Endothelial cell of umbilical vein (primary cell): ENCODE data around the gene SPG7. TPM values are rescaled to one million over a fixed set of nuclear protein-coding genes. Genes with fewer than 3 reads are reported as not detected.
A peak's percentile ranks its signal among the peaks of the same experiment; 100 is the strongest.

ENCODE experiments used
- BruUV-seq: library from RNA; stranded (reverse); fragments of 400-500 nt; replicated peaks from 2 replicates; lab custom pipeline; 2021; lab: Mats Ljungman, UMichigan
- CTCF ChIA-PET: fragments of 300-600, 350-600 bp; sonication (Branson Sonifier 250); formaldehyde crosslinking; loops from one replicate; lab custom pipeline; 2021; ENCODE audit warnings: antibody characterized with exemption, inconsistent platforms; lab: Charles Lee
- POLR2A ChIA-PET: fragments of 300-600, 350-600 bp; sonication (Branson Sonifier 250); formaldehyde crosslinking; loops from one replicate; lab custom pipeline; 2021; ENCODE audit warnings: antibody characterized with exemption, inconsistent platforms; lab: Charles Lee
- DNase-seq: peaks from one replicate; pipeline ENCODE4 v3.0.0-alpha.2; 2011; ENCODE audit warnings: low read depth, low spot score
- FAIRE-seq: peaks from 2 replicates; lab custom pipeline; 2011; peaks lifted over from hg19 to GRCh38; lab: Jason Lieb, UNC
- H2AFZ ChIP-seq: 2 replicates; pipeline ENCODE4 v1.6.0; 2012; ENCODE audit warnings: low read depth, low read length, control low read depth, inconsistent platforms
- H3K27ac ChIP-seq: 2 replicates; pipeline ENCODE4 v1.5.1; 2011; ENCODE audit warnings: low read depth, mild to moderate bottlenecking, control low read depth, low read length, moderate library complexity; ENCODE audit not compliant: insufficient read depth
- H3K27me3 ChIP-seq, 2 experiments: 2 replicates each; pipeline versions ENCODE4 v1.6.0 to v1.6.1; 2011; ENCODE audit warnings: low read length in 2 of 2, mixed read lengths in 1 of 2; ENCODE audit not compliant: control insufficient read depth in 2 of 2, insufficient read depth in 2 of 2
- H3K36me3 ChIP-seq, 2 experiments: 2 replicates in 1 of 2; 3 replicates in 1 of 2; pipeline ENCODE4 v1.5.1; 2011; ENCODE audit warnings: low read length in 2 of 2, mild to moderate bottlenecking in 1 of 2, moderate library complexity in 1 of 2; ENCODE audit not compliant: control insufficient read depth in 2 of 2, insufficient read depth in 2 of 2; ENCODE audit errors: extremely low read depth in 1 of 2
- H3K4me1 ChIP-seq: 3 replicates; pipeline ENCODE4 v1.5.1; 2011; ENCODE audit warnings: mild to moderate bottlenecking, low read length; ENCODE audit not compliant: control insufficient read depth, insufficient read depth; ENCODE audit errors: extremely low read depth
- H3K4me2 ChIP-seq: 2 replicates; pipeline ENCODE4 v1.6.1; 2011; ENCODE audit warnings: low read length, control low read depth, mixed read lengths; ENCODE audit not compliant: insufficient read depth
- H3K4me3 ChIP-seq, 3 experiments: fragments of 200-600 bp in 1 of 3; sonication (generic), shearing (Covaris generic) in 1 of 3; replicated peaks in 1 of 3; 2 replicates each; pipeline ENCODE4 v1.5.1; 2011 to 2016; ENCODE audit warnings: control low read depth in 3 of 3, low read length in 3 of 3, mild to moderate bottlenecking in 2 of 3, inconsistent platforms in 1 of 3, low read depth in 1 of 3, moderate library complexity in 1 of 3; ENCODE audit not compliant: insufficient read depth in 1 of 3
- H3K79me2 ChIP-seq: 2 replicates; pipeline ENCODE4 v1.6.0; 2012; ENCODE audit warnings: low read length, inconsistent platforms; ENCODE audit not compliant: control insufficient read depth, insufficient read depth
- H3K9ac ChIP-seq: replicated peaks from 2 replicates; pipeline ENCODE3; 2011; ENCODE audit warnings: low read length, control low read depth; ENCODE audit not compliant: insufficient read depth; ENCODE audit errors: extremely low read depth
- H3K9me1 ChIP-seq: replicated peaks from 3 replicates; pipeline ENCODE4 v1.6.0; 2011; ENCODE audit warnings: mild to moderate bottlenecking, low read length; ENCODE audit not compliant: control insufficient read depth, insufficient read depth; ENCODE audit errors: extremely low read depth
- H3K9me3 ChIP-seq: replicated peaks from 2 replicates; pipeline ENCODE4 v1.5.1; 2012; ENCODE audit warnings: low read length, inconsistent platforms; ENCODE audit not compliant: control insufficient read depth, insufficient read depth
- H4K20me1 ChIP-seq: replicated peaks from 2 replicates; pipeline ENCODE3; 2011; ENCODE audit warnings: mild to moderate bottlenecking, low read length; ENCODE audit not compliant: control insufficient read depth, insufficient read depth; ENCODE audit errors: extremely low read depth
- CTCF ChIP-seq, 2 donors: IDR thresholded peaks; 1 replicate in 1 of 2; 2 replicates in 1 of 2; pipeline ENCODE4 v1.5.1; 2011; ENCODE audit warnings: low read length in 2 of 2, mild to moderate bottlenecking in 2 of 2, moderate library complexity in 2 of 2, control low read depth in 1 of 2, inconsistent platforms in 1 of 2, low read depth in 1 of 2; ENCODE audit not compliant: insufficient read depth in 1 of 2; ENCODE audit errors: extremely low read depth in 1 of 2
- EZH2 ChIP-seq: IDR thresholded peaks from 2 replicates; pipeline ENCODE4 v1.6.1; 2012; ENCODE audit warnings: borderline replicate concordance, low read depth, mild to moderate bottlenecking, moderate library complexity, low read length, inconsistent platforms; ENCODE audit not compliant: severe bottlenecking
- FOS ChIP-seq: IDR thresholded peaks from 2 replicates; pipeline ENCODE4 v1.6.1; 2011; ENCODE audit warnings: mild to moderate bottlenecking, low read length, moderate library complexity, borderline replicate concordance; ENCODE audit not compliant: insufficient read depth
- GATA2 ChIP-seq: IDR thresholded peaks from 2 replicates; pipeline ENCODE4 v1.7.0; 2011; ENCODE audit warnings: low read depth, mild to moderate bottlenecking, moderate library complexity, mixed read lengths, low read length; ENCODE audit not compliant: insufficient read length, insufficient read depth
- JUN ChIP-seq: IDR thresholded peaks from 2 replicates; pipeline ENCODE4 v1.6.1; 2011; ENCODE audit warnings: borderline replicate concordance, low read depth; ENCODE audit not compliant: insufficient read length, insufficient read depth
- MAX ChIP-seq: IDR thresholded peaks from 2 replicates; pipeline ENCODE4 v1.6.1; 2011; ENCODE audit not compliant: insufficient read depth, insufficient read length
- MYC ChIP-seq: IDR thresholded peaks from one replicate; pipeline ENCODE4 v1.6.1; 2011; ENCODE audit warnings: mild to moderate bottlenecking, low read depth, low read length
- POLR2A ChIP-seq: IDR thresholded peaks from 2 replicates; pipeline ENCODE4 v1.6.1; 2012; ENCODE audit warnings: low read depth, mild to moderate bottlenecking, control low read depth, low read length
- POLR2AphosphoS5 ChIP-seq: IDR thresholded peaks from 2 replicates; pipeline ENCODE4 v1.6.1; 2012; ENCODE audit warnings: low read depth, mild to moderate bottlenecking, control low read depth, low read length, moderate library complexity; ENCODE audit not compliant: insufficient read depth
- dilution Hi-C: fragments of 300-500 bp; cut with MboI; formaldehyde crosslinking; loops from one replicate; pipeline ENCODE4 v1.15.0; 2019; ENCODE audit warnings: low sequenced_read_pairs; ENCODE audit not compliant: extremely low pct_ligation_motif_present
- intact Hi-C: fragments of 100-400 bp; cut with micrococcal nuclease; formaldehyde crosslinking; loops from one replicate; pipeline ENCODE4 v1.10.0; 2022
- polyA plus RNA-seq, 4 experiments: library from polyadenylated mRNA; depleted of rRNA in 3 of 4; stranded (reverse) in 3 of 4; unstranded in 1 of 4; fragments of >200 nt; gene quantifications; 2 replicates each; pipeline versions ENCODE4 v1.2.1 to v1.2.3, GENCODE V29; 2011 to 2012; ENCODE audit warnings: missing spikeins in 1 of 4
- total RNA-seq: library from RNA; stranded (reverse); gene quantifications from 2 replicates; pipeline ENCODE4 v1.2.3, GENCODE V29; 2021

Gene SPG7
- total and polyA plus RNA-seq, 2 donors (not counting 3 experiments of a cell fraction or from before 2014, with no cell fraction given), result 90.2 to 146 TPM

- H3K36me3 ChIP-seq, result no peaks in the 10 kb centered on the region
- no TSS peak for BruUV-seq
- H4K20me1 ChIP-seq, result no peaks in the 10 kb centered on the region
- intact Hi-C loops (no loop called here), dilution Hi-C loops (no loop called here)
- no peak overlapping the region for H3K9ac ChIP-seq
- DNase-seq (no peak), FAIRE-seq (no peak)
- no peak overlapping the region for H3K4me3 ChIP-seq
- no peak overlapping the region for H3K27ac ChIP-seq
- no peaks in the 10 kb centered on the region for H3K9me1 ChIP-seq
- H3K9me3 ChIP-seq, result no peaks in the 10 kb centered on the region
- H3K4me2 ChIP-seq, result no peak overlapping the region
- peaks cover 6% of the 10 kb centered on the region for H3K4me1 ChIP-seq
- no peaks in the 10 kb centered on the region for H3K27me3 ChIP-seq
- ChIA-PET POLR2A (no interaction called here), CTCF (no interaction called here)
- no peak for TF ChIP-seq POLR2AphosphoS5
- no peaks in the 10 kb centered on the region for H3K79me2 ChIP-seq
- H2AFZ ChIP-seq, result no peak overlapping the region
Measured at GRCh38 chr16:89499767-89500166, 8.4 kb upstream of the SPG7 start.

GRCh38 chr16:89502081-89502843, 5.9 kb upstream of the SPG7 start:
- DNase-seq (peak; percentile 30), FAIRE-seq (peak; percentile 70)
- Histone ChIP-seq H3K4me3 (no peak overlapping the region), H3K9me1 (no peaks in the 10 kb centered on the region), H3K9me3 (no peaks in the 10 kb centered on the region), H3K36me3 (no peaks in the 10 kb centered on the region), H4K20me1 (no peaks in the 10 kb centered on the region), H3K4me1 (peaks cover 29% of the 10 kb centered on the region), H3K9ac (no peak overlapping the region), H3K79me2 (peaks cover 5% of the 10 kb centered on the region), H3K27me3 (no peaks in the 10 kb centered on the region), H3K27ac (no peak overlapping the region), H3K4me2 (no peak overlapping the region), H2AFZ (peak overlapping the region; percentile 72)
- TF ChIP-seq MYC (no peak), GATA2 (no peak), CTCF (IDR thresholded peaks at IDR 0.05; ENCODE audit: extremely low read depth in 1 of 2, insufficient read depth in 1 of 2, low read depth in 1 of 2, low read length in 2 of 2) (no peak), POLR2AphosphoS5 (no peak), EZH2 (no peak), JUN (no peak), POLR2A (no peak), MAX (no peak), FOS (no peak)
- BruUV-seq, result no TSS peak
- CTCF ChIA-PET, result no interaction called here
- POLR2A ChIA-PET, result no interaction called here
- dilution Hi-C loops (no loop called here), intact Hi-C loops (no loop called here)
